ENCODE data around the gene MAML3.

MAML3 gene

GRCh38 chr4:139838811-139839210 is 315.2 kb downstream of the MAML3 start:
- DNase-seq: no peak
- intact Hi-C loops (cut with DNase I): no loop called here

DNA sequence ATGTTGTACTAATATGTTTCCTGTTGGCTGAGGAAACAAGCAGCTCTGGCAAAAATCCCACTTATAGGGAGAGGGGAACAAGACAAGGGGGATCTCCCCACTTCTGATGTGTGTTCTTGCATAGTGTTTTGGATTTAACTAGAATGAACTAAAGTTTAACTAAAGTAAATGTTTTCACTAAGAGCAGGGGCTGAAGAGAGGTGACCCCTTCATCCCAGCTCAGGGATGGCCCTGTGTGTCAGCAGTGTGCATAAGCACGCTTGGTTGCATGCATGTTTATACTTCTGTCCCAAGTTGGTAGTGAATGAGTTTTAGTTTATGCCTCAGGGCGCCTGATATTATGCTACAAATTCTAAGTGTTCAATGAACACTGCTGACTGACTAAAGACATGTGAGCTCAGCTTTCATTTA is 319.0 kb downstream of the MAML3 start:
- intact Hi-C loops (cut with DNase I): no loop called here
- no peak for DNase-seq

DNA sequence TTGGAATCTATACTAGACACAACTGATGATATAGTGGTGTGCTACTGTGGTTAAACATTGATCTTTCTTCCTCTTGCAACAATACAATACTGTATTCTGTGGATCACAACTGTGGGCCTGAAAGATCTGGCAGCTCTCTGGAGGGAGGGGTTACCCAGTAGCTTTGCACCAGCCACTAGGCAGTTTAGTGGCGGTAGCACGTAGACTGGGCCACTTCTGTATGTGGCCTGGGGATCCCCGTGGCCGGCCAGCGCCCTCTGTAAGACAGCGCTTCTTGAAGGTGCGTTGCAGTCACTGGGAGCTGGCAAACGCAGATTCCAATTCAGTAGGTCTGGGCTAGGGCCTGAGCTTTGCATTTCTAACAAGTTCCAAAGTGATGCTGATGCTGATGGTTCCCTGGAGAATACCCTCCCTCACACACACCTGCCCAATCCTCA is 319.7 kb downstream of the MAML3 start:
- intact Hi-C loops (cut with DNase I): no loop called here
- no peak for DNase-seq

- no peak for DNase-seq
- intact Hi-C loops (cut with DNase I): no loop called here
Measured at GRCh38 chr4:139833151-139833910, 320.7 kb downstream of the MAML3 start.

DNA sequence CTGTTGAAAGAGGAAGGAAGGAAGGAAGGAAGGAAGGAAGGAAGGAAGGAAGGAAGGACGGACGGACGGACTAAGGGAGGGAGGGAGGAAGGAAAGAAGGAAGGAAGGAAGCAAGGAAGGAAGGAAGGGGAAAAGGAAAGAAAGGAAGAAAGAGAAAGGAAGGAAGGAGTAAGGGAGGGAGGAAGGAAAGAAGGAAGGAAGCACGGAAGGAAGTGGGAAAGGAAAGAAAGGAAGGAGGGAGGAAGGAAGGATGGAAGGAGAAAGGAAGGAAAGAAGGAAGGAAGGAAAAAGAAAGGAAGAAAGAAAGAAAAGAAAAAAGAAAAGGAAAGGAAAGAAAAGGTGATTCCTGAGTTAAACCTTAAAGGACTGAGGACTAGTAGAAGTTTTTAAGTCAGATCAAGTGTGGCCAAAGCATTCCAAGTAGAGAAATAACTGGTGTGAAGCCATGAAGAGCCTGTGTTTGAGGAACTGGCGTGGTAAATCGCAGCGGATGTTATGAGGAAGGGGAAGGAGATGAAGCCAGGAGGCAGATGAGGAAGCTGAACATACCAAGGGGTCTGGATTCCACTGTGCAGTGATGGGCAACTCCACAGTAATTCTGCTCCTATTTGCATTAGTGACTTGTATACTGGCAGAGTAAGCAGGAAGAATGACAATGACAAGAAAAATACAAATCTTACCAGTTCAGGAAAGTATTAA is 324.9 kb downstream of the MAML3 start:
- intact Hi-C loops (cut with DNase I): no loop called here
- DNase-seq: no peak

DNA sequence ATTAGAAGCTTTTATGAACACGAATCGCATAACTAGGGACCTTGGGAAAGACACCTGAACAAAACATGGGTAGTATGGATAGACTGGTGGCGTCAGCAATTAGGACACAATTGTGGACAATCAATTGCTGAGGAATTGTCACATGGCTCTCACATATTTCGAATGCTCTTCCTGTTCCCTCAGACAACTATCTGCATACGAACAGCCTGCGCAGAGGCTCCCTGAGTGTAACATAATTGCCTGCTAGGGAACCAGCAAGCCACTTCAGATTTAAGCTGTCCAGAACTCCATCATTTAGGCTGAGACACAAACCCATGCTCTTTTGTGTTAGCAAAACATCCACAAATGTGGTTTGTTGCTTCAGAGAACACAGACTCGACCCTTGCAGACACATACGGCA is 327.6 kb downstream of the MAML3 start:
- intact Hi-C loops (cut with DNase I): no loop called here
- no peak for DNase-seq

DNA sequence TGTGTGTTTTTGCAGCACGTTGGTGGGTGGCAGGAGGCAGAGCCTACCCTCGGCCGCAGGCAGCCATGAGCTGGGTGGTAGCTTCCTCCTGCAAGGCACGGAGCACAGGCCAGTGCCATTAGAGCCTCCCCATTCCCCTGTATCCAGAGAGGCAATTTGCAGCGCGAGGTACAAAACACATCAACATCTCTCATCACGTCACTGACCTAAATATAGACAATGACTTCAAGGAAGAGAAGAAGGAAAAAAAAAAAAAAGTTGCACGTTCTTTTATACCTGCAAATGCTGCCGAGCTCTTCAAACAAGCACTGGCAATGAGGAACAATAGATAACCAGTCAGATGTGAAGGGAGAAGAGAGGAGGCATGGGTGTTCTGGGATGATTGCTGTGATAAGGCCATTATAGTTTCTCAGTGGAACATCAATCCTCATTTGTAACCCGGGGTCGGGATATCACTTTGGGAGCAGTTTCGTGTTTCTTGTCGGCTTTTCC is 328.4 kb downstream of the MAML3 start:
- intact Hi-C loops (cut with DNase I): no loop called here
- no peak for DNase-seq

DNA sequence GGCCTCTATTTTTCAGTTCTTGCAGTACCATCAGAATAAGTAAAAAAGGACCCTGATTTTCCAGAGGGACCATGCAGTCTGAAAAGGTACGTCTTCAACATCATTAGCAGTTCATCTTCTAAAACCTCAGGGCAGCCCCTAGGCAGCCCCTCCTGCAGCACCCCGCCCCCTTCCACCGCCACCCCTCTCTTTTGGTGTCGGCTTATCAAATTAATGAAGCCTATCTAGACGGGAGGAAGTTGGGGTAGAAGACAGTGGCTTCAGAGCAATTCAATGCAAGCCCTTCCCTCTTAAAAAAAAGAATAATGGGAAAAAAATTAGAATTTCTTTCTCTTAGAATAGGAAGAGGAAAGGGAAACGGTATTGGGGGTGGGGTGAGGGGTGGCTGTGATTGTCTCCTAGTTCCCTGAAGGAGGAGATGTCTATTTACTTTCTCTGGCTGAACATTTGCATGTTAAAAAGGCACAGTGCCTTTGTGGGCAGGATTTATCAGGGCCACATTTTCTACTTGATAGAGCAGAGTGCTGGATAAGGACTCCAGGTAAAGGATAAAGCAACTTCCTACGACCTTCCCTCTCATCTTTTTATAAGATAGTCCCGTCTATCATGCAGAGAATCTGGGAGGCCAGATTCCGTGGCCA is 329.0 kb downstream of the MAML3 start:
- intact Hi-C loops (cut with DNase I): no loop called here
- no peak for DNase-seq

DNA sequence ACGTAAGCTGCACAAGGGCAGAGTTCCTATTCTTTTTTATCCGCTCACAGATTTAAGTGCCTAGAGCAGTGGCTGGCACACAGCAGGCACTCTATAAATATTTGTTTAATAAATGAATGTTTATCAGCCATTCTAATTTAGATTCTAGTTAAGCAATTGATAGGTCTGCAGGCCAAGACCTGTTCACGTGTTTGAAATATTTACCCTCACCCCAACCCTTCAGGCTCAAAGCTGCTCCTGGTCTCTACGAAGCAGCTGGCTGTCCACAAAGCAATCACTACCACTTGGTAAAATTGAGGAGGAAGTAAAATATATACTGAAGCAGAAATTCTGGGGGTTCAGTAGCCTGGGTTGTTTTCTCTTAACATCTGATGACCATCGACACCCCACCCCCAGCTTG is 330.2 kb downstream of the MAML3 start:
- intact Hi-C loops (cut with DNase I): no loop called here
- no peak for DNase-seq

- no peak for DNase-seq
- intact Hi-C loops (cut with DNase I): no loop called here
Measured at GRCh38 chr4:139823345-139823744, 330.6 kb downstream of the MAML3 start.

DNA sequence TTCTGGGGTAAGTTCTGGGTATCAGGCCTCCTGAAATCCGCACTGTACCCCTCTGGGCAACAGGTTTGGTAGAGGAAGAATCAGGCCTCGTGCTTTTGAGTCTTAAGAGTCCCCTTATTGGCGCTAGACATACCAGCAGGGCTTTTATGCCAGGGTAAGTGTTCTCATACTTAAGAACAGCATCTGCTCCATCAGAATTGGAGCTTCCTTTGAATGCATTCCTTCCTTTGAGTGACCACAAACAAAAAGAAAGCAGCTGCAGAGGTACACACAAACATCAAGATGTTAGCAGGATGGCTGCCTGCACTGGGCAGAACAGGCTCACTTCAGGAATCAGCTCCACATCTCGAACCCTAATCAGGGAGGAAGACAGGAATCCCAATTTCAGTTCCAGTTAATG is 331.6 kb downstream of the MAML3 start:
- DNase-seq: no peak
- intact Hi-C loops (cut with DNase I): no loop called here

DNA sequence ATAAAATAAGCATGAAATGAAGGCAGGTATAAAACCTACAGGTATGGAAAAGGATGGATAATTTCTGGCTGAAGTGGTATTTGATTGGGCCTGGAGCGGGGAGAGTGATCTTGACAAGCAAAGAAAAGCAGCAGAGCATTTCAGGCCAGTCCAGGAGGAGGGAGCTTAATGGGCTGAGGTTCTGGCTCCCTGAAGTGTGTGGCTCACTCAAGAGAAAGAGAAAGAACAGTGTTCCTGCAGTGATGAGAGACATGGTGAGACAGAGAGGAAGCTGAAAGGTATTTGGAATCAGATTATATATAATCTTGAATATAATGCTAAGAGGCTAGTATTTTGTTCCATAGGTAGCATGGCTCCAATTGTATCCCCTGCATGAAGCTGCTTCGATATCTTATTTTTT is 334.9 kb downstream of the MAML3 start:
- intact Hi-C loops (cut with DNase I): no loop called here
- no peak for DNase-seq

- DNase-seq: peak in 7 of 10 donors; percentile 12 to 89 (median 40)
- intact Hi-C loops (cut with DNase I): no loop called here
Measured at GRCh38 chr4:139817657-139818452, 336.1 kb downstream of the MAML3 start.

GRCh38 chr4:139816856-139817255 is 337.1 kb downstream of the MAML3 start:
- DNase-seq: no peak
- intact Hi-C loops (cut with DNase I): no loop called here

DNA sequence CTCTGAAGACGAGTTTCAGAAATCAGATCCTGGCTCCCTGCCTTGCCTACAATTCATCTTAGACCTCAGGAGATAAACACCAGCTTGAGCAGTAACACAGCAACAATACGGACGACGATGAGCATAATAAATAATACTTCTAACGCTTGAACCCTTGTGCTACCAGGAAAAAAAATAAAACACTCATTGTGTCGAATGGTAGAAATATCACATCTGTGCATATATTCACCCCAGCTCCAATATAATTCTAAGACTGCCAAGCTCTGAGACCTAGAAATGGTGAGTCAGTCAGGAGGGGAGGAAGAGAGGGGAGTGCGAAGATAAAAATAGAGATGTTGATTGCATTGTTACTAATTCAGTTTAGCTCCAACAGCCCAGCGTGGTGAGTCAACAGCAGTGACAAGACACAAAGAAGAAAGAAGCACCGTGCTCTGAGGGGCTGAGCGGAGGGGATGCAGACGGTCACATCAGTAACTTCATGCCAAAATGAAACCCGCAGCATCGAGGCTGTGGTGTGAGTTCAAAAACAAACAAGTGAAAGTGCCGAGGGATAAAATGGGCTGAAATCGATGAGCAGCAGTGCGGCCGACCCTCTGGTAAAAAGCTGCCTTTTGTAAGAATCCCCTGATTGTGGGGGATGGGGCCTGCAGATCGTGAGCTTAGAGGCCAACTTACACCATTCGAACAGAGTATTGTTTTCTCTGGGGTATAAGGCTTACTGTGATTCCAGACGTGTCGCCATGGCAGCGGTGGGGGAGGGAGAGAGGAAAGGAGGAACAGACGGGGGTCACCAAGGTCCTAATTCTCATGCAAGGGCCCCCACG is 338.0 kb downstream of the MAML3 start:
- intact Hi-C loops (cut with DNase I): no loop called here
- peak in 7 of 10 donors; percentile 16 to 85 (median 27) for DNase-seq

DNA sequence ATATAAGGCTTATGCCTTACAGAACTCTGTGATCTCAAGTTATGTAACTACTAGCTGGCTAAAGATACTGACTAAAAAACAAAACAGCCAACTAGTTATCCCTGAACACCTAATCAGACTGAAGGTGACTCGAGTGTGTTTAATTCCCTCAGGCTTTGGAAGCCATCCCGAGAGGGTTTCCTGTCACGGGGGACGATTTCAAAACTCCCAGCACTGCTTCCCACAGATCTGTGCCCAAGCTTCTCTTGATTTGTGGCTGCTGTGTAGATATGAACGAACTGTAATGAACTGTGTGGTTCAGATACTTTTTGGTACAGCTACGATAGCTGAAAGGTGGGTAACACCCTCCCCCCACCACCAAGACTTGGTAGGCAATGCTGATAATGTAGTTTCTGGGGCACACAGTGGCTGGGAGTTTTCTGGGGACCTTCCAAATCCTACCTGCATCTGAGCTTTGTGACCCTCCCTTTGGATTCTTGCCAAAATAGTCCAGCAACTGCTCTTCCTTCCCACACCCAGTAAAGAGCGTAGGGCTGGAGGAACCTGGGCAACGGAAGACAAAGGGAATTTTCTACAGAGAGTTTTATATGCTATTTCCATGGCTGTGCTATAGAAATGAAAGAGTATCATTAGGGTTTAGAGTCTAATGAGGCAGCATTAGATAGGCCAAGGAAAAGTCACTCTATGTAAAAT is 339.5 kb downstream of the MAML3 start:
- no peak for DNase-seq
- intact Hi-C loops (cut with DNase I): no loop called here

- intact Hi-C loops (cut with DNase I): no loop called here
- DNase-seq: no peak
Measured at GRCh38 chr4:139813881-139814280, 340.1 kb downstream of the MAML3 start.

- intact Hi-C loops (cut with DNase I): no loop called here
- no peak for DNase-seq
Measured at GRCh38 chr4:139810710-139811109, 343.3 kb downstream of the MAML3 start.

DNA sequence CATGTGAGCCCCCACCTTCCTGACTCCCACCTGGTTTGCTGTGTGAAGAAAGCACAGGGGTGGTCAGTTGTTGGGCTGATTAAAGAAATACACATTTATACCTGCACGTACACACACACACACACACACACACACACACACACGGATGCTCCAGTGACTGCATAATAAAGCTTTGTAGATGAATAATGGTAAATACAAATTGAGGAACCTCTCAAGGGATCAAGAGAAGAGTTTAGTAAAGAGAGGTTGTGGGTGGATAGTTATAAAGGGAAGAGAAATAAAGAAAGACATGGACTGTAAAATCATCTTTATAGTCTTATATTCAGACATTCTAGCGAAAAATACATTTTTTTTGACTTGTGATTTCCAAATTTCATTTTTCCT is 344.2 kb downstream of the MAML3 start:
- intact Hi-C loops (cut with DNase I): no loop called here

More for the DNA sequence above, 344.2 kb downstream of the MAML3 start:
- no peak for DNase-seq

Data from posterior cingulate gyrus (tissue), 11 donors.